WTC11 (cell line): ENCODE measurements around the gene ITCH.

Source experiments
- ZNF138 ChIP-seq: sonication (generic); formaldehyde crosslinking; conservative IDR thresholded peaks from 2 replicates; pipeline ENCODE4 v1.8.1; 2022; ENCODE audit warnings: mild to moderate bottlenecking, moderate library complexity, missing genetic modification reagents
- TF ChIP-seq, protein P1 (sequence below): fragments of 200-600 bp; IDR thresholded peaks from 2 replicates; pipeline ENCODE4 v1.8.0; 2022; ENCODE audit warnings: antibody characterized with exemption
- TF ChIP-seq, protein P2 (sequence below): sonication (generic); formaldehyde crosslinking; IDR thresholded peaks from 2 replicates; pipeline ENCODE4 v1.8.1; 2022; ENCODE audit warnings: missing genetic modification reagents, borderline replicate concordance
- TF ChIP-seq, protein P3 (sequence below): sonication (generic); formaldehyde crosslinking; IDR thresholded peaks from 2 replicates; pipeline ENCODE4 v1.8.1; 2023; ENCODE audit warnings: mild to moderate bottlenecking, missing genetic modification reagents
- TF ChIP-seq, protein P4 (sequence below): sonication (generic); formaldehyde crosslinking; IDR thresholded peaks from 2 replicates; pipeline ENCODE4 v1.8.0; 2022; ENCODE audit warnings: mild to moderate bottlenecking, missing genetic modification reagents
- TF ChIP-seq, protein P5 (sequence below): sonication (generic); formaldehyde crosslinking; IDR thresholded peaks from 2 replicates; pipeline ENCODE4 v1.8.1; 2022; ENCODE audit warnings: low read depth, mild to moderate bottlenecking, moderate library complexity, missing genetic modification reagents, borderline replicate concordance

DNA sequence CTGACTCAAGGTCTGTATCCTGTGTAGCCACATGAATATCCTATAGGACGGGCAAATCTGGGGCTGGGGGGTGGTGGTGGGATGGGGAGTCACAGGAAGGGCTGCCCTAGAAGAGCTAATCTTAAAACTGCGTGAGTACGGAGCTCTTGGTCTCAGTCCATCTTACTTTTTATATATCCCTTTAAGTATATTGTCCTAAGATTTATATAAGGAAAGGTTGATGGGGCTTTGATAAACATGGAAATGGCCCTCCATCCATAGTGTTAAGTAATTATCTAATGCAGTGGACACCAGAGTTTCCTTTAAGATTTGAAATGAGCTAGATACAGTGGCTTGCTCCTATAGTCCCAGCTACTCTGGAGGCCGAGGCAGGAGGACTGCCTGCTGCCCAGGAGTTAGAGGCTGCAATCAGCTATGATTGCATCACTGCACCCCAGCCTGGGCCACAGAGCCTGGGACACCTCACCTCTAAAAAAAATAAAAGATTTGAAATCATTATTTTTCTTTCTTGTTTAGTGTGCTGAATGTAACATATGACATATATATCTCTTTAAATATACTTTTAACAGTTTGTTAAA lies 128.9 kb downstream of the ITCH start:
- TF ChIP-seq, protein P1, sequence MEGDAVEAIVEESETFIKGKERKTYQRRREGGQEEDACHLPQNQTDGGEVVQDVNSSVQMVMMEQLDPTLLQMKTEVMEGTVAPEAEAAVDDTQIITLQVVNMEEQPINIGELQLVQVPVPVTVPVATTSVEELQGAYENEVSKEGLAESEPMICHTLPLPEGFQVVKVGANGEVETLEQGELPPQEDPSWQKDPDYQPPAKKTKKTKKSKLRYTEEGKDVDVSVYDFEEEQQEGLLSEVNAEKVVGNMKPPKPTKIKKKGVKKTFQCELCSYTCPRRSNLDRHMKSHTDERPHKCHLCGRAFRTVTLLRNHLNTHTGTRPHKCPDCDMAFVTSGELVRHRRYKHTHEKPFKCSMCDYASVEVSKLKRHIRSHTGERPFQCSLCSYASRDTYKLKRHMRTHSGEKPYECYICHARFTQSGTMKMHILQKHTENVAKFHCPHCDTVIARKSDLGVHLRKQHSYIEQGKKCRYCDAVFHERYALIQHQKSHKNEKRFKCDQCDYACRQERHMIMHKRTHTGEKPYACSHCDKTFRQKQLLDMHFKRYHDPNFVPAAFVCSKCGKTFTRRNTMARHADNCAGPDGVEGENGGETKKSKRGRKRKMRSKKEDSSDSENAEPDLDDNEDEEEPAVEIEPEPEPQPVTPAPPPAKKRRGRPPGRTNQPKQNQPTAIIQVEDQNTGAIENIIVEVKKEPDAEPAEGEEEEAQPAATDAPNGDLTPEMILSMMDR = no peak
- TF ChIP-seq, protein P2, sequence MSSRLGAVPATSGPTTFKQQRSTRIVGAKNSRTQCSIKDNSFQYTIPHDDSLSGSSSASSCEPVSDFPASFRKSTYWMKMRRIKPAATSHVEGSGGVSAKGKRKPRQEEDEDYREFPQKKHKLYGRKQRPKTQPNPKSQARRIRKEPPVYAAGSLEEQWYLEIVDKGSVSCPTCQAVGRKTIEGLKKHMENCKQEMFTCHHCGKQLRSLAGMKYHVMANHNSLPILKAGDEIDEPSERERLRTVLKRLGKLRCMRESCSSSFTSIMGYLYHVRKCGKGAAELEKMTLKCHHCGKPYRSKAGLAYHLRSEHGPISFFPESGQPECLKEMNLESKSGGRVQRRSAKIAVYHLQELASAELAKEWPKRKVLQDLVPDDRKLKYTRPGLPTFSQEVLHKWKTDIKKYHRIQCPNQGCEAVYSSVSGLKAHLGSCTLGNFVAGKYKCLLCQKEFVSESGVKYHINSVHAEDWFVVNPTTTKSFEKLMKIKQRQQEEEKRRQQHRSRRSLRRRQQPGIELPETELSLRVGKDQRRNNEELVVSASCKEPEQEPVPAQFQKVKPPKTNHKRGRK (CRISPR knock-in tag) = no peak
- TF ChIP-seq, protein P3, sequence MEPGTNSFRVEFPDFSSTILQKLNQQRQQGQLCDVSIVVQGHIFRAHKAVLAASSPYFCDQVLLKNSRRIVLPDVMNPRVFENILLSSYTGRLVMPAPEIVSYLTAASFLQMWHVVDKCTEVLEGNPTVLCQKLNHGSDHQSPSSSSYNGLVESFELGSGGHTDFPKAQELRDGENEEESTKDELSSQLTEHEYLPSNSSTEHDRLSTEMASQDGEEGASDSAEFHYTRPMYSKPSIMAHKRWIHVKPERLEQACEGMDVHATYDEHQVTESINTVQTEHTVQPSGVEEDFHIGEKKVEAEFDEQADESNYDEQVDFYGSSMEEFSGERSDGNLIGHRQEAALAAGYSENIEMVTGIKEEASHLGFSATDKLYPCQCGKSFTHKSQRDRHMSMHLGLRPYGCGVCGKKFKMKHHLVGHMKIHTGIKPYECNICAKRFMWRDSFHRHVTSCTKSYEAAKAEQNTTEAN (CRISPR knock-in tag) = no peak
- TF ChIP-seq, protein P4, sequence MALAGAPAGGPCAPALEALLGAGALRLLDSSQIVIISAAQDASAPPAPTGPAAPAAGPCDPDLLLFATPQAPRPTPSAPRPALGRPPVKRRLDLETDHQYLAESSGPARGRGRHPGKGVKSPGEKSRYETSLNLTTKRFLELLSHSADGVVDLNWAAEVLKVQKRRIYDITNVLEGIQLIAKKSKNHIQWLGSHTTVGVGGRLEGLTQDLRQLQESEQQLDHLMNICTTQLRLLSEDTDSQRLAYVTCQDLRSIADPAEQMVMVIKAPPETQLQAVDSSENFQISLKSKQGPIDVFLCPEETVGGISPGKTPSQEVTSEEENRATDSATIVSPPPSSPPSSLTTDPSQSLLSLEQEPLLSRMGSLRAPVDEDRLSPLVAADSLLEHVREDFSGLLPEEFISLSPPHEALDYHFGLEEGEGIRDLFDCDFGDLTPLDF = no peak
- TF ChIP-seq, protein P5, sequence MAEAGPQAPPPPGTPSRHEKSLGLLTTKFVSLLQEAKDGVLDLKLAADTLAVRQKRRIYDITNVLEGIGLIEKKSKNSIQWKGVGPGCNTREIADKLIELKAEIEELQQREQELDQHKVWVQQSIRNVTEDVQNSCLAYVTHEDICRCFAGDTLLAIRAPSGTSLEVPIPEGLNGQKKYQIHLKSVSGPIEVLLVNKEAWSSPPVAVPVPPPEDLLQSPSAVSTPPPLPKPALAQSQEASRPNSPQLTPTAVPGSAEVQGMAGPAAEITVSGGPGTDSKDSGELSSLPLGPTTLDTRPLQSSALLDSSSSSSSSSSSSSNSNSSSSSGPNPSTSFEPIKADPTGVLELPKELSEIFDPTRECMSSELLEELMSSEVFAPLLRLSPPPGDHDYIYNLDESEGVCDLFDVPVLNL = no peak
- no peak for TF ChIP-seq ZNF138 (CRISPR knock-in tag)
